ENCODE data around the gene PLIN3.
"Not testable (repeated sequence)": the region's sequence is repeated elsewhere in the genome, so short reads cannot be mapped to it uniquely, and the experiment has no call there.

DNA sequence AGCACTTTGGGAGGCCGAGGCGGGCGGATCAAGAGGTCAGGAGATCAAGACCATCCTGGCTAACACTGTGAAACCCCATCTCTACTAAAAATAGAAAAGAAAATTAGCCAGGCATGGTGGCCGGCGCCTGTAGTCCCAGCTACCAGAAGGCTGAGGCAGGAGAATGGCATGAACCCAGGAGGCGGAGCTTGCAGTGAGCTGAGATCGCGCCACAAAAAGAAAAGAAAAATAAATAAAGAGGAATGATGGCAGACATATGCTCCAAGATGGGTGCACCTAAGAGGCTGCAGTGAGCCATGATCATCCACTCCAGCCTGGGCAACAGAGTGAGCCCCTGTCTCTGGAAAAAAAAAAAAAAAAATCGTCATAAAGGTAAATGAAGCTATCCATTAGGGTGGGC, 21.5 kb downstream of the PLIN3 start:
- TF ChIP-seq, protein P1, sequence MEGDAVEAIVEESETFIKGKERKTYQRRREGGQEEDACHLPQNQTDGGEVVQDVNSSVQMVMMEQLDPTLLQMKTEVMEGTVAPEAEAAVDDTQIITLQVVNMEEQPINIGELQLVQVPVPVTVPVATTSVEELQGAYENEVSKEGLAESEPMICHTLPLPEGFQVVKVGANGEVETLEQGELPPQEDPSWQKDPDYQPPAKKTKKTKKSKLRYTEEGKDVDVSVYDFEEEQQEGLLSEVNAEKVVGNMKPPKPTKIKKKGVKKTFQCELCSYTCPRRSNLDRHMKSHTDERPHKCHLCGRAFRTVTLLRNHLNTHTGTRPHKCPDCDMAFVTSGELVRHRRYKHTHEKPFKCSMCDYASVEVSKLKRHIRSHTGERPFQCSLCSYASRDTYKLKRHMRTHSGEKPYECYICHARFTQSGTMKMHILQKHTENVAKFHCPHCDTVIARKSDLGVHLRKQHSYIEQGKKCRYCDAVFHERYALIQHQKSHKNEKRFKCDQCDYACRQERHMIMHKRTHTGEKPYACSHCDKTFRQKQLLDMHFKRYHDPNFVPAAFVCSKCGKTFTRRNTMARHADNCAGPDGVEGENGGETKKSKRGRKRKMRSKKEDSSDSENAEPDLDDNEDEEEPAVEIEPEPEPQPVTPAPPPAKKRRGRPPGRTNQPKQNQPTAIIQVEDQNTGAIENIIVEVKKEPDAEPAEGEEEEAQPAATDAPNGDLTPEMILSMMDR (IDR thresholded peaks at IDR 0.05; ENCODE audit: low read depth, low read length), result not testable (repeated sequence)
- not testable (repeated sequence) for TF ChIP-seq EZH2phosphoT487 (IDR thresholded peaks at IDR 0.05; ENCODE audit: low read depth)

Data from OCI-LY3 (cell line).